ENCODE measurements around the gene CHCHD3.

GRCh38 chr7:132872034-132872433 is 209.9 kb downstream of the CHCHD3 start:
- TF ChIP-seq, protein P1, sequence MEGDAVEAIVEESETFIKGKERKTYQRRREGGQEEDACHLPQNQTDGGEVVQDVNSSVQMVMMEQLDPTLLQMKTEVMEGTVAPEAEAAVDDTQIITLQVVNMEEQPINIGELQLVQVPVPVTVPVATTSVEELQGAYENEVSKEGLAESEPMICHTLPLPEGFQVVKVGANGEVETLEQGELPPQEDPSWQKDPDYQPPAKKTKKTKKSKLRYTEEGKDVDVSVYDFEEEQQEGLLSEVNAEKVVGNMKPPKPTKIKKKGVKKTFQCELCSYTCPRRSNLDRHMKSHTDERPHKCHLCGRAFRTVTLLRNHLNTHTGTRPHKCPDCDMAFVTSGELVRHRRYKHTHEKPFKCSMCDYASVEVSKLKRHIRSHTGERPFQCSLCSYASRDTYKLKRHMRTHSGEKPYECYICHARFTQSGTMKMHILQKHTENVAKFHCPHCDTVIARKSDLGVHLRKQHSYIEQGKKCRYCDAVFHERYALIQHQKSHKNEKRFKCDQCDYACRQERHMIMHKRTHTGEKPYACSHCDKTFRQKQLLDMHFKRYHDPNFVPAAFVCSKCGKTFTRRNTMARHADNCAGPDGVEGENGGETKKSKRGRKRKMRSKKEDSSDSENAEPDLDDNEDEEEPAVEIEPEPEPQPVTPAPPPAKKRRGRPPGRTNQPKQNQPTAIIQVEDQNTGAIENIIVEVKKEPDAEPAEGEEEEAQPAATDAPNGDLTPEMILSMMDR (IDR thresholded peaks at IDR 0.05), result no peak
- no peak for TF ChIP-seq NR1H2 (CRISPR knock-in tag; IDR thresholded peaks at IDR 0.05)
- no peak for TF ChIP-seq ETV6 (CRISPR knock-in tag; IDR thresholded peaks at IDR 0.05)
- no peak for TF ChIP-seq NFYB (CRISPR knock-in tag; conservative IDR thresholded peaks at IDR 0.05; ENCODE audit: low read depth)
- TF ChIP-seq ELF4 (CRISPR knock-in tag; IDR thresholded peaks at IDR 0.05; ENCODE audit: low read depth), result no peak
- TF ChIP-seq ATF3 (CRISPR knock-in tag; conservative IDR thresholded peaks at IDR 0.05), result no peak

Measured in WTC11 (cell line).